ENCODE results near the gene OTOL1.
"Not testable (repeated sequence)": the region's sequence is repeated elsewhere in the genome, so short reads cannot be mapped to it uniquely, and the experiment has no call there.

OTOL1 gene

GRCh38 chr3:161496508-161496907 is at the start of gene OTOL1:
OTOL1 (plus strand) TSS chr3:161496808; CDS start chr3:161496808, 0 bp downstream.
- DNase-seq, result no peak

DNA sequence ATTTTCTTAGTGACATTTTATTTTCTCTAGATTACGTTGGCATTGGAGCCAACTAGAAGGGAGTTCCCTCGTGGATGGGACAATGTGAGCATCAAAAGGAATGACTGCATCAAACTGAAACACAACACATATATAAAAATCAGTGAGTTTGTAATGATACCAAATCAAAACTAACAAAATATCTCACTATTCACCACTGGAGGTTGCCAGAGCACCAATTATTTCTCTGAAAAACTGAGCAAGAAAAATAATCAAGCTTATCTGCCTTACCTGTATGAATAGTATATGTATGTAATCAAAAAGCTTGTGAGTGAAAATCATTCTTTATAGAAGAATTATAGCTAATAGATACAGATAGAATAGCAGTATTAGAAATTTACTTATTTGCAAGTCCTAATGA is 46.8 kb upstream of the OTOL1 start:
- no peak for DNase-seq

- DNase-seq, result no peak
Observed at GRCh38 chr3:161452179-161452578, 44.4 kb upstream of the OTOL1 start.

DNA sequence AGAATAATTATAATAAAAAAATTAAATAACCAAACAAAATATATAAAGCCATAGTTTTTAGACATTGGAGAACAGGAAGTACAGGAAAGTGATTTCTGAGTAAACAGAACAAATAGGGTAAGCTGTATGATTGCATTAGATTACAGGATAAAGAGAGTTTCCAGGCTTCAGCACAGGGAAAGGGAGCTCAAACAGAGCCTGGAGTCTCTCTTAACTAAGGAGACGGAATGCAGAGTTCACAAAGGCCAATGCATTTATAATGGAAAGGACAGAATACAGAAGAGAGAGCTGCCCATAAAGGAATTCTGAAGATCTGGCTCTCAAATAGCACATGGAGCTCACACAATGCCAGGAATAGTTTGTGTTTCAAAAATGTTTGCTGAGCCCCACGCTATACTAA is 42.0 kb upstream of the OTOL1 start:
- no peak for DNase-seq

DNA sequence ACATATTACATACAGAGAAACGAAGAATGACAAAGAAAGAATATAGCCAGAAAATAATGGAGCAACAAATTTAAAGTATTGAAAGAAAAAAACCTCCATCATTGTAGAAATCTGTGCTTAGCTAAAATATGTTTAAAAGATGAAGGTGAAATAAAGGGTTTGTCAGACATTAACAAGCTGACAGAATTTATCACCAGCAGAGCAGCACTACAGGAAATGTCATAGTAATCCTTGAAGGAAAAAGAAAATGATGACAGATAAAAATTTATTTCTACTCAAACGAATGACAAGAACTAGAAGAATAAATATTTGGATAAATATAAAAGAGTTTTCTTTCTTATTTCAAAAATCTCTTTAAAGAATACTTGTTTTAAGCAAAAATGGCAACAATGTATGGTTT is 40.6 kb upstream of the OTOL1 start:
- DNase-seq, result no peak

- DNase-seq, result no peak
Observed at GRCh38 chr3:161462138-161462537, 34.5 kb upstream of the OTOL1 start.

GRCh38 chr3:161471211-161471610 is 25.4 kb upstream of the OTOL1 start:
- DNase-seq, result no peak

- no peak for DNase-seq
Observed at GRCh38 chr3:161474139-161474538, 22.5 kb upstream of the OTOL1 start.

- no peak for DNase-seq
Observed at GRCh38 chr3:161474741-161475140, 21.9 kb upstream of the OTOL1 start.

DNA sequence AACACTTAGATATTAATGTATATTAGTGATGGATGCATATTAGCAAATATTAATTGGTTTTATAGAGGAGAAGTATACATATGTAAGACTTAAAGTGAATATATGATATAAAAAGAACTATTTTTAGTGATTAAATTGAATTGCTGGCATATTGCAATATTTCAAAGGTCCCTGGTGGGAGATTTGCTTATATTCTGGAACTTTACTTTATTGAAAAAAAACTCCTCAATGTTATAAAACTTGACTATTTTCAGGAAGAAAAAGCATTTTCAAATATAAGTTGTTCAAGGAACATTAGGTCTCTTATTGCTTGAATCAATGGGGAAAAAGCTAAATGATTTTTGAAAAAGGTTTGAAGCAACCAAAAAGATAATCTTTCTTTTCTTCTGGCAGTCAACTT is 21.4 kb upstream of the OTOL1 start:
- no peak for DNase-seq

GRCh38 chr3:161475905-161476304 is 20.7 kb upstream of the OTOL1 start:
- no peak for DNase-seq

DNA sequence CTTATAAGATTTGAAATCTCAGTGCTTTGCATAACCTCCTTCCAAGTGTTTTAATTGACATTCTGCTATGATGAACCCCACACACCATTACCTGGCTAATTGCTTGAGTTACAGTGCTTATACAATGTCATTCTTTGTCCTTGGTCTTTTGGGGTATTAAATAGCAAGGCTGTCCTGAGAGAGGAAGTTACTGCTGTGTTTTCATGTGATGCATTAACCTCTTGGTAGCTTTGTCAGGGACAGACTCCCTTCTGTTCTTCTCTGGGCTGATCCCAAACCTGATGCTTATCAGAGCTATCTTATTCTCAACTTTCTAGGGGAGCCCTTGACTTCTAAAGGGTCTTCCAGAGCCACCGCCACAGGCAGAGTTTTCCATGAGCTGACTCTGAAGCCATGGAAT is 12.4 kb upstream of the OTOL1 start:
- no peak for DNase-seq

DNA sequence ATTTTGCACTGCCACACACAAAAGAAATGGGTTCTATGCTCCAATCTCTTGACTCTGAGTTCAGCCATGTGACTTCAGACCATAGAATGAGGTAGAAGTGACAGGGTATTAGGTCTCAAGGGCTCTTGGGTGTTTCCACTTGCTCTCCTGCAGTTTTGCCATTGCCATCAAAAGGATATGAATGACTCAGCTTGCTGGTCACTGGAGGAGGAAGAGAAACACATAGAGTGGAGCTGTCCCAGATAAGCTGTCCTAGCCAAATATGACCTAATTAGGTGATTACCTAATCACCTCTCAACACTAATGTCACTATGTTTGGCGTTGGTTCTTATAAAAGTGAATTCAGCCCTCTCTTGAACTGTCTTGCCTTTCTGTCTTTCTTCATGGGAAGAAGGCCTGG is 8.3 kb upstream of the OTOL1 start:
- DNase-seq, result not testable (repeated sequence)

- no peak for DNase-seq
Observed at GRCh38 chr3:161489395-161489794, 7.2 kb upstream of the OTOL1 start.

DNA sequence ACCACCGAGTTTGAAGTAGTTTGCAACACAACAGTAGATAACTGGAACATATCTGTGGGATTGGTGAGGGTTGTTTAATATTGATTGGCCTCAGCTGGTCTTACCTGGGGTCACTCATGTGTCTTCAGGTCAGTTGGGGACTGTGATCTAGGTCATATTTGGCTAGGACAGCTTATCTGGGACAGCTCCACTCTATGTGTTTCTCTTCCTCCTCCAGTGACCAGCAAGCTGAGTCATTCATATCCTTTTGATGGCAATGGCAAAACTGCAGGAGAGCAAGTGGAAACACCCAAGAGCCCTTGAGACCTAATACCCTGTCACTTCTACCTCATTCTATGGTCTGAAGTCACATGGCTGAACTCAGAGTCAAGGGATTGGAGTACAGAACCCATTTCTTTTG is 5.8 kb upstream of the OTOL1 start:
- DNase-seq, result not testable (repeated sequence)

- no peak for DNase-seq
Observed at GRCh38 chr3:161498259-161498921, 1.8 kb downstream of the OTOL1 start.

DNA sequence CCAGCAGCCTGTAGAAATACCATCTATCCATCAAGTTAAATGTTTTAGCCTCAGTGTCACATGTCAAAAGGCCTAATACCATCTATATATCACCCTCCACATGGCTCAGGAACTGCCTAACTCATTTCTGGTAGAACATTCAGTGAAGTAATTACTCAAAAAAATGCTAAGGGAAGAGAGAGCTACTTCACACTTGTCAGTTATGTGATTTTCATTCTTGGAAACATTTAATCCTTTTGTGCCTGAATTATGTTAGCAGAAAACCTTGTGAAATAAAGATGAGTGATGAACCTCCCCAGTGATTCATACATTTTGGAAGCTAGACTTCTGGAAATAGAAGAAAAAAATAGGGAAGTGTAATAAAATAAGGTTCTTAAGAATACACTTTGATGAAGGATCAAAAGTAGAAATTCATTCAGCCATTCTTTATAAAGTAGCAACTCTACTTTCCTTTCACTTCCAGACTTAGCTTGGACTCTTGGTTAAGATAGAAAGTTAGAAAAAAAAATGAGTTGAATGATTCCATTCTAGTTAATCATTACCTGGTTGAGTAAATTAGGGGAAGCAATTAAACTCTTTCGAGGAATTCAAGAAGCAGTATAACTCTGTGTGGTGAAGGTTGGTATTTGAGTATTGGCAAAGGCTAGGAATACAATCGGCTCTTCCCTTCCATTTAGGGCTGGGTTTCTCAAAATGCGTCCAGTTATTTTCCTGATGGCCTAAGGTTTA is 3.6 kb downstream of the OTOL1 start:
- no peak for DNase-seq

- DNase-seq, result no peak
Observed at GRCh38 chr3:161503271-161503670, 6.7 kb downstream of the OTOL1 start.

GRCh38 chr3:161508852-161509477 is 12.4 kb downstream of the OTOL1 start:
- DNase-seq, result no peak

- DNase-seq, result no peak
Observed at GRCh38 chr3:161510510-161511260, 14.1 kb downstream of the OTOL1 start.

- DNase-seq, result no peak
Observed at GRCh38 chr3:161523916-161524315, 27.3 kb downstream of the OTOL1 start.

- DNase-seq, result no peak
Observed at GRCh38 chr3:161531930-161532329, 35.3 kb downstream of the OTOL1 start.

DNA sequence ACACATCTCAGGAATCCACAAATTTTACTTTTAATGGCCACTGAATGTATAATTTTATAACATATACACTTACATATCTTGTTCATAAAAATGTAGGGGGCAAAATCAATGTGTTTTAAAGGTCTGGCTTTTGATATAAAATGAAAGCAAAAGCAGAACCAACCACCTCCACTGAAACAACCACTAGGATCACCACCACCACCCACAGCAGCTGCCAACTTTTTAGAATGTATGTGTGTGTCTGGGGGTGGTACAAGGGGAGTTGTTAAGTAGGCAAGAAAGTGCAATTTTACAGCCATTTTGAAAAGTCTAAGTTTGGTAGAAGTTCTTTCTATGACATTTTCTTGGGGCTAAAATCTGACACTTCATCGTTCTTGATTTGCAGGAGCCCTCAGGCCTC is 44.0 kb downstream of the OTOL1 start:
- no peak for DNase-seq

- DNase-seq, result no peak
Observed at GRCh38 chr3:161545824-161546223, 49.2 kb downstream of the OTOL1 start.

Measured in activated CD4-positive, alpha-beta T cell treated with anti-CD3 and anti-CD28 coated beads, Interleukin-2, amount 50 U/mL, for 48 hours (primary cell).